Upper lobe of right lung (tissue), 1 donor: ENCODE data around the gene KRTAP12-2. TPM values are rescaled to one million over a fixed set of nuclear protein-coding genes. Genes with fewer than 3 reads are reported as not detected.

Experiments
- ATAC-seq: fragments of 200-7000 bp; cut with Tn5 transposase; one replicate; pipeline ENCODE4 v1.9.1; 2020; ENCODE audit warnings: mild to moderate bottlenecking, moderate library complexity
- DNase-seq: peaks from one replicate; pipeline ENCODE4 v3.0.0-alpha.2; 2020
- H3K27ac ChIP-seq: fragments of 200-600 bp; one replicate; pipeline ENCODE4 v1.8.0; 2022
- H3K27me3 ChIP-seq: fragments of 200-600 bp; one replicate; pipeline ENCODE4 v1.8.0; 2022; ENCODE audit warnings: mild to moderate bottlenecking
- H3K36me3 ChIP-seq: fragments of 200-600 bp; one replicate; pipeline ENCODE4 v1.8.0; 2022
- H3K4me1 ChIP-seq: fragments of 200-600 bp; one replicate; pipeline ENCODE4 v1.8.0; 2022
- H3K4me3 ChIP-seq: fragments of 200-600 bp; one replicate; pipeline ENCODE4 v1.8.0; 2022; ENCODE audit warnings: mild to moderate bottlenecking
- H3K9me3 ChIP-seq: fragments of 200-600 bp; one replicate; pipeline ENCODE4 v1.8.0; 2022
- intact Hi-C: fragments of 100-400 bp; cut with DNase I; formaldehyde crosslinking; loops from one replicate; pipeline ENCODE4 v1.11.0; 2022
- total RNA-seq: library from RNA; stranded (reverse); fragmentation: NEBNext Ultra II Directional; extraction: Animal tissue kit (Norgen Biotek cat#: 25700); gene quantifications from one replicate; pipeline ENCODE4 v1.2.1, GENCODE V29; 2021
- TF ChIP-seq, protein P1 (sequence below): fragments of 200-600 bp; IDR thresholded peaks from one replicate; pipeline ENCODE4 v1.8.0; 2022; ENCODE audit warnings: antibody characterized with exemption
- donor health status: DM: no; HTN: yes; CAD: no; lungs with severe emphysema.

Gene KRTAP12-2
- total RNA-seq, 1 donor from 2014 or later, result not detected

DNA sequence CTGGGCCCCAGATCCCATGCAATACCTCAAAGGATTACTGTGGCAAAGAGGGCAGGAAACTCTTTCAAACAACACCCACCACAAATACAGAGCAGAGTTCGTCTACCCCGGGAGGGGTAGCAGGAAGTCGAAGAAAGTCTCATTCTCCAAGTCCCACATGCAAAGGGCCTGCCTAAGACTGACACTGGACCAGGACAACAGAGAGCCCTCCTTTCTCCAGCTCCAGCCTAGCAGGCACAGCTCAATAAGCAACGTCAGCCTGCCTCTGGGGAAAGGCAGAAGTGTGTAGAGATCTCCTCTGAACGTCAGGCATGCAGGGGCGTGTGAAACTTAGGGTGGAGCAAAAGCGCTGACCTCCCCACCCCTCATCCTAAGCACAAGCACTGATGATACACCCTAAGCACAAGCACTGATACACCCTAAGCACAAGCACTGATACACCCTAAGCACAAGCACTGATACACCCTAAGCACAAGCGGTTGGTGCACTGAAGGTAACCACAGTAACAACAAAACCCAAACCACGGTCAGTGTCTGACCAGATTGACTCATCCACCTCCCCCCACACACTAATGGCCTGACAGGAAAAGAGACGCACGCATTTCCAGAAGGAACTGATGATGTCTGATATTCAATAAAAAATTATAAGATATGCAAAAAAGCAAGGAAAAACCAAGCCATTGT lies 7.7 kb downstream of the KRTAP12-2 start:
- no peaks in the 10 kb centered on the region for H3K27me3 ChIP-seq

DNA sequence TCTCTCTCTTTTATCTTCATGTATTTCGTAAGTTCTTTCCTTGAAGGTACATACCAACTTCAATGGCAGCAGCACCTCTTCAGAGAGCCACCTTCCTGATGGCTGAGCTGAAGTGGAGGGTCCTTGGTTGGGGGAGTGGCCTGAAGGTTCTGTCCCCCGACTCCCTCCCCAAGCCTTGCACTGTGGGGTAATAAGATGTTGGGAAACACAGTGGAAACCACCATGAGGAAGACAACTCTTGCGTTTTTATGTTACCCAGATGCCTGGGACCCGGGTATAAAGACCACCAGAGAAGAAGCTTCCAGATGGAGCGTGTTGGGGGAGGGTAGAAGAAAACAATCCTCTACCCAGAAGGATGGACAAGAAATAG lies 8.2 kb downstream of the KRTAP12-2 start:
- no peaks in the 10 kb centered on the region for H3K36me3 ChIP-seq
- H3K27me3 ChIP-seq, result no peaks in the 10 kb centered on the region
- intact Hi-C loops, result no loop called here
- no peaks in the 10 kb centered on the region for H3K4me1 ChIP-seq
- H3K9me3 ChIP-seq, result peaks cover 5% of the 10 kb centered on the region
- DNase-seq (no peak), ATAC-seq (no peak)
- no peak overlapping the region for H3K27ac ChIP-seq
- no peak overlapping the region for H3K4me3 ChIP-seq
- TF ChIP-seq, protein P1, sequence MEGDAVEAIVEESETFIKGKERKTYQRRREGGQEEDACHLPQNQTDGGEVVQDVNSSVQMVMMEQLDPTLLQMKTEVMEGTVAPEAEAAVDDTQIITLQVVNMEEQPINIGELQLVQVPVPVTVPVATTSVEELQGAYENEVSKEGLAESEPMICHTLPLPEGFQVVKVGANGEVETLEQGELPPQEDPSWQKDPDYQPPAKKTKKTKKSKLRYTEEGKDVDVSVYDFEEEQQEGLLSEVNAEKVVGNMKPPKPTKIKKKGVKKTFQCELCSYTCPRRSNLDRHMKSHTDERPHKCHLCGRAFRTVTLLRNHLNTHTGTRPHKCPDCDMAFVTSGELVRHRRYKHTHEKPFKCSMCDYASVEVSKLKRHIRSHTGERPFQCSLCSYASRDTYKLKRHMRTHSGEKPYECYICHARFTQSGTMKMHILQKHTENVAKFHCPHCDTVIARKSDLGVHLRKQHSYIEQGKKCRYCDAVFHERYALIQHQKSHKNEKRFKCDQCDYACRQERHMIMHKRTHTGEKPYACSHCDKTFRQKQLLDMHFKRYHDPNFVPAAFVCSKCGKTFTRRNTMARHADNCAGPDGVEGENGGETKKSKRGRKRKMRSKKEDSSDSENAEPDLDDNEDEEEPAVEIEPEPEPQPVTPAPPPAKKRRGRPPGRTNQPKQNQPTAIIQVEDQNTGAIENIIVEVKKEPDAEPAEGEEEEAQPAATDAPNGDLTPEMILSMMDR, result no peak

More for the DNA sequence above, 7.7 kb downstream of the KRTAP12-2 start:
- DNase-seq (no peak), ATAC-seq (peak; percentile 82)
- Histone ChIP-seq H3K4me1 (no peaks in the 10 kb centered on the region), H3K27ac (no peak overlapping the region), H3K36me3 (no peaks in the 10 kb centered on the region), H3K4me3 (no peak overlapping the region), H3K9me3 (peaks cover 5% of the 10 kb centered on the region)
- intact Hi-C loops, result no loop called here
- TF ChIP-seq, protein P1, result no peak

DNA sequence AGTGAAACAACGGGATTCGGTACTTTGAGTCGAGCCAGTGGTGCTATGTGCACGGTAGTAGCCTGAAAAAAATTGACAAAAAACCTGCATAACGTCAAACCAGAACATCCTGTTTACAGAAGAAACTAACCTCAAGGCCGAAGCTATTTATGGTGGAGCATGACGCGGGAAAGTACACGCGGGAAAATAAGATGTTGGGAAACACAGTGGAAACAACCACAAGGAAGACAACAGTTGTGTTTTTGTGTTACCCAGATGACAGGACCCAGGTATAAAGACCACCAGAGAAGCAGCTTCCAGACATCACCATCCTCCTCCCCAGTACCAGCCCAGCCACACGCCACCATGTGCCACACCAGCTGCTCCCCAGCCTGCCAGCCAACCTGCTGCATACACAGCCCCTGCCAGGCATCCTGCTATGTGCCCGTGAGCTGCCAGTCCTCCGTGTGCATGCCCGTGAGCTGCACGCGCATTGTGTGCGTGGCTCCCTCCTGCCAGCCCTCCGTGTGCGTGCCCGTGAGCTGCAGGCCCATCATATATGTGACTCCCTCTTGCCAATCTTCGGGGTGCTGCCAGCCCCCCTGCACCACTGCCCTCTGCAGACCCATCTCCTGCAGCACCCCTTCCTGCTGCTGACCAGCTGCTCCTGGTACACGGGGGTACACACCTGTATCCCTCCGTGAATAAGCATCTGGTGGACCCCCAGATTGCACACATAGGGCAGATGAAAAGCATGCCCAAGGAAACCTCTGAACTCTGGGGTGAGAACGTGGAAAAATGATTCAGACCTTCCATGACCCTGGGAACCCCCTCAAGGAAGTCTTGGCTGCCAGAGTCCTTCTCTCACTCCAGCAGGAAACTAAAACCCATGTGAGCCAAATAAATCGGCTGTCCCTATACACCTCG lies 8.8 kb downstream of the KRTAP12-2 start, which contains the start of gene KRTAP12-3:
Gene KRTAP12-3, plus strand, starts transcription at position 298 of the 906 bp plus-strand sequence. Its CDS starts 48 bp downstream, at position 346.
- Histone ChIP-seq H3K9me3 (peaks cover 5% of the 10 kb centered on the region), H3K27me3 (no peaks in the 10 kb centered on the region), H3K27ac (no peak within 1 kb of the TSS), H3K4me1 (no peaks in the 10 kb centered on the region), H3K36me3 (no peaks in the 10 kb centered on the region), H3K4me3 (no peak within 1 kb of the TSS)
- DNase-seq (no peak), ATAC-seq (no peak)
- intact Hi-C loops, result no loop called here
- TF ChIP-seq, protein P1, result no peak

DNA sequence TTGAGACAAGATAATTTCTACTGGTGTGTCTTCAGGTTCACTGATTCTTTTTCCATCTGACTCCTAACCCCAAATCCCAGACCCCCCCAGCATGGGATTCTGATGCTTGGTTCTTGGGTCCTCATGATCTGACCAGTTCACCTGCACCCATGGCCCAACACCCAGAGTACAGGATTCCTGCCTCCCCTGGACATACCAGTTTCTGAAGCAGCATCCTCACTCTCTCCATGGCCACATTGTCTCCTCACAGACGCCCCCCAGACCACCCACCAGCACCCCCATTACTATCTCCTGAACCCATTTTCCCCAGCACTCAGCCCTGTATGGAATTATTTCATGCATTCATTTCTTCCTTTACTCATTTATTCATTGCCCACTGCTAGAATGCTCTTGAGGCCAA lies 9.9 kb downstream of the KRTAP12-2 start:
- Histone ChIP-seq H3K4me3 (no peak overlapping the region), H3K27ac (no peak overlapping the region), H3K36me3 (no peaks in the 10 kb centered on the region), H3K27me3 (no peaks in the 10 kb centered on the region), H3K9me3 (peaks cover 5% of the 10 kb centered on the region), H3K4me1 (no peaks in the 10 kb centered on the region)
- ATAC-seq (no peak), DNase-seq (no peak)
- intact Hi-C loops, result no loop called here
- TF ChIP-seq, protein P1, result no peak

DNA sequence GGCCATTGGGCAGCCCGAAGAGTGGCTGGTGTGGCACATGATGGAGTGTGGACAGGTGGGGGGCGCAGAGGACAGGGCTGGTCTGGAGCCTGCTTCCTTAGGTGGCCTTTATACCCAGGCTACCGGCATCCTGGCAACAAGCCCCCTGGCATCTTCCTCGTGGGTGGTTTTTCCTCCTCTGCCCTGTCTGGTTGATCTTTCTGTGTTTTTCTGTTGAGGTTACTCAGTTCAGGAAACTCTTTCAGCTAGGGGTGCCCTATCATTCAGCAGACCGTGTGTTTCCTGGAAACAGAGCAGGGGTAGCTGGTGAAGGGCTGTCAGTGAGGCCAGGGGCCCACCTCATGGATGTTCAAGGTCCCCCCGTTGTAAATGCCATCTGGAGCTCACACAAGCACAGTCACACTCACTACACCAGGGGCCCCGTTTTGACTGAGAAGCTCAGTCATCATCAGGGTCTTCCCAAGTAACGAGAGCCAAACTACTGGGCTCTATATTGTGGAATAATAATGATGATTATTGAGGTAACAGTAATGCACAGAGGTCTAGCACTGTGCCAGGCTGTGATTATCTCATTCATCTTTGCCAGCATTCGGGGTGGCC lies 12.1 kb downstream of the KRTAP12-2 start, which contains the start of gene KRTAP12-4:
Gene KRTAP12-4, minus strand, starts transcription at position 84 of the 600 bp plus-strand sequence. Its CDS starts 45 bp downstream, at position 39.
- TF ChIP-seq, protein P1, result no peak
- no peak for ATAC-seq
- intact Hi-C loops, result no loop called here
- no peak within 1 kb of the TSS for H3K4me3 ChIP-seq
- peaks cover 5% of the 10 kb centered on the region for H3K9me3 ChIP-seq
- no peaks in the 10 kb centered on the region for H3K27me3 ChIP-seq
- H3K27ac ChIP-seq, result no peak within 1 kb of the TSS
- no peak for DNase-seq
- H3K4me1 ChIP-seq, result no peaks in the 10 kb centered on the region
- no peaks in the 10 kb centered on the region for H3K36me3 ChIP-seq
